K562 (cell line): ENCODE measurements around the gene DPH2. TPM values are rescaled to one million over a fixed set of nuclear protein-coding genes. Genes with fewer than 3 reads are reported as not detected.

ENCODE experiments used
- ATF3 ChIP-seq, 2 experiments: fragments of 450-650 bp in 1 of 2; sonication (generic) in 1 of 2; formaldehyde crosslinking in 1 of 2; IDR thresholded peaks in 1 of 2; conservative IDR thresholded peaks in 1 of 2; 2 replicates each; pipeline versions ENCODE4 v1.6.1 to v1.8.1; 2016 to 2023; ENCODE audit warnings: mild to moderate bottlenecking in 2 of 2, moderate library complexity in 2 of 2, inconsistent platforms in 1 of 2, missing genetic modification reagents in 1 of 2
- CHAMP1 ChIP-seq: fragments of 450-650 bp; IDR thresholded peaks from 2 replicates; pipeline ENCODE4 v1.6.1; 2016; ENCODE audit warnings: mild to moderate bottlenecking
- CTBP1 ChIP-seq: fragments of 450-650 bp; IDR thresholded peaks from 2 replicates; pipeline ENCODE4 v1.6.1; 2016; ENCODE audit warnings: borderline replicate concordance
- ETV5 ChIP-seq: sonication (generic); formaldehyde crosslinking; IDR thresholded peaks from 2 replicates; pipeline ENCODE4 v1.4.0; 2020; ENCODE audit warnings: low read depth, mild to moderate bottlenecking, missing genetic modification reagents
- FIP1L1 ChIP-seq: fragments of 200-400 bp; formaldehyde crosslinking; IDR thresholded peaks from 2 replicates; pipeline ENCODE4 v1.6.1; 2018; ENCODE audit warnings: mild to moderate bottlenecking, low read depth, low read length; ENCODE audit not compliant: poor library complexity, severe bottlenecking
- HMG20A ChIP-seq: fragments of 450-650 bp; formaldehyde crosslinking; conservative IDR thresholded peaks from 2 replicates; pipeline ENCODE4 v1.4.0; 2020; ENCODE audit warnings: mild to moderate bottlenecking, mixed read lengths
- KDM4B ChIP-seq, 2 experiments: fragments of 450-650 bp in 1 of 2; sonication (generic) in 1 of 2; IDR thresholded peaks; 2 replicates each; pipeline ENCODE4 v1.6.1; 2016 to 2017; ENCODE audit warnings: borderline replicate concordance in 2 of 2, antibody characterized with exemption in 1 of 2, low read depth in 1 of 2, mild to moderate bottlenecking in 1 of 2
- MLLT1 ChIP-seq, 2 experiments: fragments of 450-650 bp; IDR thresholded peaks; 2 replicates each; pipeline ENCODE4 v1.6.1; 2016
- NCOA2 ChIP-seq, 2 experiments: fragments of 450-650 bp; IDR thresholded peaks; 2 replicates each; pipeline ENCODE4 v1.6.1; 2018; ENCODE audit warnings: mild to moderate bottlenecking in 2 of 2, moderate library complexity in 1 of 2; ENCODE audit not compliant: partially characterized antibody in 2 of 2
- PHF20 ChIP-seq: fragments of 450-650 bp; IDR thresholded peaks from 2 replicates; pipeline ENCODE4 v1.6.1; 2018; ENCODE audit not compliant: partially characterized antibody
- RBFOX2 ChIP-seq: fragments of 200-400 bp; formaldehyde crosslinking; IDR thresholded peaks from 2 replicates; pipeline ENCODE4 v1.6.1; 2017; ENCODE audit warnings: low read depth, mild to moderate bottlenecking, low read length, moderate library complexity
- SMAD2 ChIP-seq: fragments of 150-350 bp; IDR thresholded peaks from 2 replicates; pipeline ENCODE4 v1.6.1; 2014; ENCODE audit warnings: low read depth, mild to moderate bottlenecking, low read length
- SNIP1 ChIP-seq: fragments of 450-650 bp; IDR thresholded peaks from 2 replicates; pipeline ENCODE4 v1.7.1; 2017; ENCODE audit warnings: low read depth, mild to moderate bottlenecking
- UBTF ChIP-seq, 2 experiments: IDR thresholded peaks; 2 replicates each; pipeline ENCODE4 v1.6.1; 2012; ENCODE audit warnings: improper control_type of control experiment in 2 of 2, low read depth in 2 of 2, low read length in 2 of 2, borderline replicate concordance in 1 of 2
- VEZF1 ChIP-seq: fragments of 200-800 bp; sonication (Bioruptor generic); IDR thresholded peaks from 2 replicates; pipeline ENCODE4 v1.6.1; 2017; ENCODE audit warnings: missing genetic modification characterization, missing compliant biosample characterization
- ZNF121 ChIP-seq: sonication (generic); formaldehyde crosslinking; conservative IDR thresholded peaks from 2 replicates; pipeline ENCODE4 v1.8.0; 2022; ENCODE audit warnings: missing genetic modification reagents
- ZNF224 ChIP-seq: sonication (generic); formaldehyde crosslinking; IDR thresholded peaks from 2 replicates; pipeline ENCODE4 v1.8.0; 2022; ENCODE audit warnings: mild to moderate bottlenecking, missing genetic modification reagents
- polyA plus RNA-seq, 8 experiments: library from polyadenylated mRNA; depleted of rRNA in 4 of 8; stranded (reverse) in 5 of 8; unstranded in 3 of 8; fragments of >200 nt; fragmentation: Nextera tagmentation in 2 of 8; fragmentation: Illumina TruSeq in 1 of 8; extraction: Ambion mirVana in 2 of 8; extraction: Trizol in 1 of 8; gene quantifications; 2 replicates each; pipeline versions ENCODE4 v1.2.1 to v1.2.3, GENCODE V29; 2011 to 2014; ENCODE audit warnings: inconsistent platforms in 1 of 8, missing spikeins in 1 of 8
- total RNA-seq, 7 experiments: library from RNA; depleted of rRNA in 6 of 7; stranded (reverse); fragments of >200 nt in 6 of 7; fragmentation: Illumina TruSeq in 2 of 7; extraction: Trizol in 2 of 7; gene quantifications; 2 replicates each; pipeline versions ENCODE4 v1.2.1 to v1.2.3, GENCODE V29; 2011 to 2021; ENCODE audit warnings: low replicate concordance in 1 of 7
- TF ChIP-seq, protein P1 (sequence below): fragments of 450-650 bp; IDR thresholded peaks from 2 replicates; pipeline ENCODE4 v1.6.1; 2017; ENCODE audit warnings: mild to moderate bottlenecking, moderate library complexity

Gene DPH2
- total and polyA plus RNA-seq, 9 of the 15 experiments (the other 6 are each of a cell fraction or from before 2014, with no cell fraction given): 17.9 to 94.1 (median 68.1) TPM

- 0 out of 4 replicates have a peak, but pooled peaks of 1 of the 2 experiments have one; percentile 2 for TF ChIP-seq UBTF (IDR thresholded peaks at IDR 0.05; ENCODE audit: borderline replicate concordance in 1 of 2, low read depth in 2 of 2, low read length in 2 of 2)
- TF ChIP-seq CHAMP1: no peak
- TF ChIP-seq NCOA2 (IDR thresholded peaks at IDR 0.05; ENCODE audit: partially characterized antibody in 2 of 2): no peak
- TF ChIP-seq RBFOX2: 0 out of 2 replicates have a peak, but pooled peaks have one; percentile 2
- no peak for TF ChIP-seq SMAD2
- no peak for TF ChIP-seq ZNF121 (CRISPR knock-in tag)
- TF ChIP-seq MLLT1 (IDR thresholded peaks at IDR 0.05): no peak
- no peak for TF ChIP-seq ETV5 (CRISPR knock-in tag)
- no peak for TF ChIP-seq ZNF224 (CRISPR knock-in tag)
- TF ChIP-seq CTBP1: no peak
- no peak for TF ChIP-seq KDM4B (IDR thresholded peaks at IDR 0.05; ENCODE audit: borderline replicate concordance in 2 of 2, low read depth in 1 of 2)
- no peak for TF ChIP-seq FIP1L1
- TF ChIP-seq, protein P1, sequence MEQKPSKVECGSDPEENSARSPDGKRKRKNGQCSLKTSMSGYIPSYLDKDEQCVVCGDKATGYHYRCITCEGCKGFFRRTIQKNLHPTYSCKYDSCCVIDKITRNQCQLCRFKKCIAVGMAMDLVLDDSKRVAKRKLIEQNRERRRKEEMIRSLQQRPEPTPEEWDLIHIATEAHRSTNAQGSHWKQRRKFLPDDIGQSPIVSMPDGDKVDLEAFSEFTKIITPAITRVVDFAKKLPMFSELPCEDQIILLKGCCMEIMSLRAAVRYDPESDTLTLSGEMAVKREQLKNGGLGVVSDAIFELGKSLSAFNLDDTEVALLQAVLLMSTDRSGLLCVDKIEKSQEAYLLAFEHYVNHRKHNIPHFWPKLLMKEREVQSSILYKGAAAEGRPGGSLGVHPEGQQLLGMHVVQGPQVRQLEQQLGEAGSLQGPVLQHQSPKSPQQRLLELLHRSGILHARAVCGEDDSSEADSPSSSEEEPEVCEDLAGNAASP: no peak
- no peak for TF ChIP-seq PHF20
- TF ChIP-seq HMG20A (CRISPR knock-in tag): no peak
- TF ChIP-seq ATF3 (IDR thresholded peaks at IDR 0.05): no peak
- TF ChIP-seq ATF3 (CRISPR knock-in tag; conservative IDR thresholded peaks at IDR 0.05): no peak
- peak; percentile 33 for TF ChIP-seq VEZF1 (CRISPR knock-in tag)
- no peak for TF ChIP-seq SNIP1
Observed at GRCh38 chr1:43979261-43979527, 9.4 kb downstream of the DPH2 start (continued).
